SK-N-MC (cell line): ENCODE measurements around the gene PPME1.
A peak's percentile ranks its signal among the peaks of the same experiment; 100 is the strongest.

Experiments used
- DNase-seq: peaks from one replicate; pipeline ENCODE4 v3.0.0-alpha.2; 2011; ENCODE audit warnings: low read depth, low spot score
- H3K27ac ChIP-seq: fragments of 200-600 bp; sonication (generic); 2 replicates; pipeline ENCODE4 v1.5.1; 2016; ENCODE audit warnings: mixed run types
- H3K36me3 ChIP-seq: fragments of 200-600 bp; sonication (generic); 2 replicates; pipeline ENCODE4 v1.6.1; 2017; ENCODE audit warnings: antibody characterized with exemption, low read length, mixed read lengths; ENCODE audit not compliant: insufficient read depth
- H3K4me3 ChIP-seq: fragments of 200-600 bp; sonication (generic); 2 replicates; pipeline ENCODE4 v1.5.1; 2016
- H3K9ac ChIP-seq: fragments of 200-600 bp; sonication (generic); 2 replicates; pipeline ENCODE4 v1.8.0; 2017; ENCODE audit warnings: mixed run types, mixed read lengths; ENCODE audit not compliant: insufficient read length
- H3K9me3 ChIP-seq: fragments of 200-600 bp; sonication (generic); 2 replicates; pipeline ENCODE4 v1.6.1; 2017; ENCODE audit warnings: low read depth, mild to moderate bottlenecking, antibody characterized with exemption, low read length, moderate library complexity, mixed read lengths
- EZH2 ChIP-seq: fragments of 200-600 bp; sonication (generic); IDR thresholded peaks from one replicate; pipeline ENCODE4 v1.6.1; 2017; ENCODE audit warnings: antibody characterized with exemption
- FOXP2 ChIP-seq: optimal IDR thresholded peaks from 2 replicates; pipeline ENCODE3; 2011; ENCODE audit warnings: mild to moderate bottlenecking, moderate library complexity; ENCODE audit not compliant: insufficient read depth; ENCODE audit errors: extremely low read length, control extremely low read depth
- POLR2AphosphoS5 ChIP-seq: IDR thresholded peaks from 2 replicates; pipeline ENCODE4 v1.6.1; 2012; ENCODE audit warnings: mild to moderate bottlenecking, low read depth, low read length, borderline replicate concordance

PPME1 gene

DNA sequence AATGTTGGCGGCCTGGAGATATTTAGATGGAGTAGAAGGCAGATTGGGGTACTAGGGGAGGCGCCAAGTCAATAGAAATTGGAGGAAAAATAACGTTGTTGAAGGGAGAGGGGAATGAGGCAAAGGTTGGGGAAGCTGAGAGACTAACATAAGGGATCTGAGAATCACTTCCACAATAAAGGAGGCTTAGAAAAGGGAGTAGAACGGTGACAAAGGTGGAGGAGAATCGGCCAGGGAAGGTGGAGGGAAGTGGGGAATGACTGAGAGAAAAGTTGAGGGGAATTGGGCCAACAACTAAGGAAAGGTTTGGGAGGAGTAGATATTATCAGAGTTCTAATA lies 510 bp downstream of the PPME1 start:
- Histone ChIP-seq H3K36me3 (peaks cover 24% of the 10 kb centered on the region), H3K9me3 (no peaks in the 10 kb centered on the region), H3K27ac (no peak overlapping the region), H3K4me3 (peak overlapping the region; percentile 87), H3K9ac (peak overlapping the region; percentile 78)
- TF ChIP-seq FOXP2 (no peak), POLR2AphosphoS5 (no peak), EZH2 (no peak)
- no peak for DNase-seq

DNA sequence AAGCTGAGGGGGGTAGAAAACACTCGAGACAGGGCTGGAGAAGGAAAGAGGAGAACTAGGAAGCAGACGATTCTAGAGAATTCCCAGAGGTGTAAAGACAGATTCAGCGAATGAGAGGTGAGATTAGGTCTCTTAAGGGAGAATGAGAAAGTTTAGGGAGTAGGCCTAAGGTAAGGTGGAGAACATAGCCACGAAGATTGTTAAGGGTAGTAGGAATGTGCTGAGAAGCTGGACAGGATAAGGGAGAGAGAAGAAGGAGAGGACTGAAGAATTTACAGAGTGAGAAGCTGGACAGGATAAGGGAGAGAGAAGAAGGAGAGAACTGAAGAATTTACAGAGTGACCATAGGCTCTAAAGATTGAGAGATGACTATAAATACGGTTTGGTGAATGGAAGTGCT lies 908 bp downstream of the PPME1 start:
- Histone ChIP-seq H3K9me3 (no peaks in the 10 kb centered on the region), H3K36me3 (peaks cover 20% of the 10 kb centered on the region), H3K27ac (no peak overlapping the region), H3K4me3 (peak overlapping the region; percentile 87), H3K9ac (peak overlapping the region; percentile 78)
- TF ChIP-seq FOXP2 = no peak
- DNase-seq = no peak

DNA sequence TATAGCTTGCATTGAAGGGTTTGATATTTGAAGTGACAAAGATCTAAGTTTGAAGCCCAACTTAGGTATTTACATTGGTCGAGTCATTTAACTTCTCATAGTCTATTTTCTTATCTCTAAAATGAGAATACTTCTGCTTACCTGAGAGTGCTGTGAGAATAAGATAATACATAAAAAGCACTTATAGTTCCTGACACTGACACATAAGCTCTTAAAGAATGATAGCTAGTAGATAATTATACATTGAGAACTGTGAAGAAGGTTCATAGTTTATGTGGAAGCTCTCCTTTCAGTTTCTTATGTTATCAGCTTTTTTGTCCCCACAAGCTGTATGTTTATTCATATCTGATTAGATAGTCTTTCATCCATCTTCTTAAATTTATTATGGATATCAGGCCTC lies 4.8 kb downstream of the PPME1 start:
- Histone ChIP-seq H3K36me3 (0 out of 2 replicates have a peak, but pooled peaks cover 5% of the 10 kb centered on the region), H3K27ac (no peak overlapping the region), H3K9ac (no peak overlapping the region), H3K4me3 (no peak overlapping the region), H3K9me3 (no peaks in the 10 kb centered on the region)
- no peak for DNase-seq
- TF ChIP-seq EZH2 (no peak), POLR2AphosphoS5 (no peak), FOXP2 (no peak)

DNA sequence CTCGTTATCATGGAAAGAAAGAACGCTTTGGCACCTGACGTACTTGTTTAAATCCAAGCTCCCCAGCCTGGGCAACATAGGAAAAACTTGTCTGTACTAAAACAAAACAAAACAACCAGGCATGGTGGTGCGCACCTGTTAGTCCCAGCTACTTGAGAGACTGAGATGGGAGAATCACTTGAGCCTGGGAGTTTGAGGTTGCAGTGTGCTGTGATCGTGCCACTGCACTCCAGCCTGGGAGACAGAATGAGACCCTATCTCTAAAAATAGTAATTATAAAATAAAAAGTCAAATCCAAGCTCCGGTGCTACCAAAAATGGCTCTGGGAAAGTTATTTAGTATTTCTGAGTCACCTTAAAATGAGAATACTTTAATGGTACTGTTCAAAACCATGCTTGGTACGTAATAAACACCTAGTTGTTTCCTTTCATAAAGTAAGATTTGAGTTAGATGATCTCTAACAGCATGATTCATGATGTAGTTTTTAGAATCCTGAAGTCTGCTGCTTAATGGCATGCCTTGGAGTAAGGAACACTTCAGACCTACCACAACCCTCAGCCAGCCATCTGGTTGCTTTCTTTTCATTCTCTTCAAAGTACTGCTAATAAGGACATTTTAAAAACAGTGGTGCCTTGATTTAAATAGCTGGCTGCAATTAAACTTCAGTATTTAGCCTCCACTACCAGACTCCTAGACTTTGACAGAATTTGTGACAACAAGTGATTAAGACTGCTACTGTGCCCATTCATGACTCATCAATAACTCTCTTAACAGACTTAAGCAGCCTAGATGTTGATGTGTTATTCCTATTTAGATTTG lies 8.4 kb downstream of the PPME1 start:
- 0 out of 2 replicates have a peak, but pooled peaks cover 5% of the 10 kb centered on the region for H3K36me3 ChIP-seq
- H3K9ac ChIP-seq = no peak overlapping the region
- no peak for TF ChIP-seq FOXP2
- no peak for TF ChIP-seq EZH2
- no peak for TF ChIP-seq POLR2AphosphoS5
- DNase-seq = no peak
- no peaks in the 10 kb centered on the region for H3K9me3 ChIP-seq
- H3K4me3 ChIP-seq = no peak overlapping the region
- H3K27ac ChIP-seq = no peak overlapping the region

DNA sequence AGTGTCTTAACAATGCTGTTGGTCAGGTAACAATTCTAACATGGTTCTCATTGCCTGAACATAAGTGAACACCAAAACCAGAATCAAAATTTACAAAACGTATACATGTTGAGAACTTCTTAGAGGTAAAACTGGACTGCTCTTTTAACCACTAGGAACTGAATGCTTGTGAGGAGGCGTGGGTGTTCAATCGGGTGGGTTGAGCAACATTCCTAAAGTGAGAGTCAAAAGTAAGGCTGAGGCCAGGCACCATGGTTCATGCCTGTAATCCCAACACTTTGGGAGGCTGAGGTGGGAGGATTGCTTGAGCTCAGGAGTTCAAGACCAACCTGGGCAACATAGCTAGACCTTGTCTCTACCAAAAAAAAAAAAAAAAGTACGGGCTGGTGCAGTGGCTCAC lies 11.5 kb downstream of the PPME1 start:
- no peaks in the 10 kb centered on the region for H3K9me3 ChIP-seq
- no peak overlapping the region for H3K9ac ChIP-seq
- no peaks in the 10 kb centered on the region for H3K36me3 ChIP-seq
- H3K4me3 ChIP-seq = no peak overlapping the region
- DNase-seq = no peak
- TF ChIP-seq FOXP2 (no peak), POLR2AphosphoS5 (no peak), EZH2 (no peak)
- H3K27ac ChIP-seq = no peak overlapping the region

DNA sequence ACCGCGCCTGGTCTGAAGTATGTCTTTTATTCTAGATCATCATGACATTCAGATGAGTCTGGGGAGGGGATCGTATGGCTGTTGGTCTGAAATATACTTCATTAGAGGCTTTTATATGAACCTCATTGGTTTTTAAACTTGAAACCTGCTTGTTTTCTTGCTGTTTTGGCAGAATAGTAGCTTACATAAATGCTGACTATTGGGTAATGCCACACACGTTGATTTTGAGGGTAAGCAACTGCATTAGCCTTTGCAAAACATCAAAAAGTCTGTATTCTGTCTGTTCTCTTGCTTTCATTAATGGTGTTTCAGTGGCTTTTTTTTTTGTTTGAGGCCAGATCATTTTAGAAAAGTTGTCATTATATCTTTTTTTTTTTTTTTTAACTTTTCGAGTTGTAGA lies 14.2 kb downstream of the PPME1 start:
- TF ChIP-seq EZH2 = no peak
- TF ChIP-seq FOXP2 = no peak
- TF ChIP-seq POLR2AphosphoS5 = no peak
- H3K9me3 ChIP-seq = no peaks in the 10 kb centered on the region
- no peak overlapping the region for H3K4me3 ChIP-seq
- no peak overlapping the region for H3K9ac ChIP-seq
- no peaks in the 10 kb centered on the region for H3K36me3 ChIP-seq
- H3K27ac ChIP-seq = no peak overlapping the region
- no peak for DNase-seq

DNA sequence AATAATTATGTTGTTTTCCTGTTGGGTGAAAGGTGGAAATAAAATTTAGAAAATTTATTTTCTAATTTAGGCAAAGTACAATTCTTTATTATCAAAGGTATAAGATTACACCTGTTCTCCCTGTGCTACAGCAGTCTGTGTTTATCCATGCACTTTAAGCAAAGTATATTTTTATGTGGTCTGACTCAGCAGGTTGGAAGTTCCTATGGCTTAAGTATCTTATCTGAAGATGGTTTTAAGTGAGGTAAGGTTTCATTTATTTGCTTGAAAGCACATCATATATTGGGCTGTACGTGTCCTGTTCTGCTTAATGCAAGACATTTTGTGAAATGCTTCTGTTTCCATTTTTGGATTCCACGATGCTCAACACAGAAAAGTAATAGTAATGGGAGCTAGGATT lies 14.6 kb downstream of the PPME1 start:
- no peak overlapping the region for H3K27ac ChIP-seq
- H3K4me3 ChIP-seq = no peak overlapping the region
- H3K9me3 ChIP-seq = no peaks in the 10 kb centered on the region
- no peak for DNase-seq
- H3K9ac ChIP-seq = no peak overlapping the region
- H3K36me3 ChIP-seq = 0 out of 2 replicates have a peak, but pooled peaks cover 3% of the 10 kb centered on the region
- no peak for TF ChIP-seq EZH2
- TF ChIP-seq POLR2AphosphoS5 = no peak
- no peak for TF ChIP-seq FOXP2

DNA sequence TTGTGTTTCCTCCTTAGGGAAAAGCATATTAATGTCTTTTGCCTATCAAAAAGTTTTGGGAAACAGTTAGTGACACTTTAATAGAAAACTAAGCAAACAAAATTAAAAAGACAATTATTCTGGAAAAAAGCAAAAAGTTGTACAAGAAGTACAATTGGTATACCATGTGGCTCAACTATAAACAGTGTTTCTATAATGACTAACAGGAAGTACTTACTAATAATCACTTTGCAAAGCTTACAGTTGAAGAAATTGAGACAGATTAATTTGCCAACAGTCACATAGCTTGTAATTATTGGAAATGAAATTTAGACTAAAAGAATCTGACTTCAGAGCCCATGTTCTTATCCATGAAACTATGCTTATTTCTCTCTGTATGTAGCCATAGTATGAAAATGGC lies 24.7 kb downstream of the PPME1 start:
- 0 out of 2 replicates have a peak, but pooled peaks cover under 1% of the 10 kb centered on the region for H3K36me3 ChIP-seq
- no peak overlapping the region for H3K27ac ChIP-seq
- H3K4me3 ChIP-seq = no peak overlapping the region
- H3K9ac ChIP-seq = no peak overlapping the region
- TF ChIP-seq POLR2AphosphoS5 = no peak
- TF ChIP-seq EZH2 = no peak
- no peak for TF ChIP-seq FOXP2
- no peak for DNase-seq
- no peaks in the 10 kb centered on the region for H3K9me3 ChIP-seq
